DOHH2 (cell line): ENCODE measurements around the gene NUDT8.

Source experiments
- H3F3A ChIP-seq: fragments of 200-600 bp; sonication (generic), shearing (Covaris generic); 2 replicates; pipeline ENCODE4 v1.6.0; 2016; ENCODE audit warnings: antibody characterized with exemption, mild to moderate bottlenecking; ENCODE audit not compliant: control insufficient read depth, insufficient read depth
- H3K27ac ChIP-seq: fragments of 200-600 bp; sonication (generic); 2 replicates; pipeline ENCODE4 v1.5.1; 2014; ENCODE audit warnings: low read depth, mild to moderate bottlenecking, low read length, moderate library complexity
- H3K27me3 ChIP-seq: fragments of 200-600 bp; sonication (generic); 2 replicates; pipeline ENCODE4 v1.6.1; 2014; ENCODE audit warnings: mild to moderate bottlenecking, low read length, mixed read lengths; ENCODE audit not compliant: control insufficient read depth
- H3K36me3 ChIP-seq: fragments of 200-600 bp; sonication (generic); 2 replicates; pipeline ENCODE4 v1.6.1; 2014; ENCODE audit warnings: mild to moderate bottlenecking, low read length, moderate library complexity, mixed read lengths; ENCODE audit not compliant: control insufficient read depth
- H3K4me1 ChIP-seq: fragments of 200-600 bp; sonication (generic); 2 replicates; pipeline ENCODE4 v1.6.1; 2014; ENCODE audit warnings: mild to moderate bottlenecking, low read length, mixed read lengths; ENCODE audit not compliant: control insufficient read depth
- H3K4me2 ChIP-seq: fragments of 200-600 bp; sonication (generic); 2 replicates; pipeline ENCODE4 v1.6.0; 2014; ENCODE audit warnings: mild to moderate bottlenecking, low read length, moderate library complexity
- H3K4me3 ChIP-seq: fragments of 200-600 bp; sonication (generic); 2 replicates; pipeline ENCODE4 v1.5.1; 2014; ENCODE audit warnings: mild to moderate bottlenecking, low read length, mixed read lengths
- H3K79me2 ChIP-seq: fragments of 200-600 bp; sonication (generic); 2 replicates; pipeline ENCODE4 v1.6.1; 2014; ENCODE audit warnings: mild to moderate bottlenecking, low read length, mixed read lengths; ENCODE audit not compliant: control insufficient read depth
- H3K9me2 ChIP-seq: fragments of 200-600 bp; sonication (generic); replicated peaks from 2 replicates; pipeline ENCODE4 v1.6.1; 2014; ENCODE audit warnings: mild to moderate bottlenecking, low read length, mixed read lengths; ENCODE audit not compliant: control insufficient read depth
- H3K9me3 ChIP-seq: fragments of 200-600 bp; sonication (generic); 2 replicates; pipeline ENCODE4 v1.6.1; 2014; ENCODE audit warnings: antibody characterized with exemption, low read length, mixed read lengths; ENCODE audit not compliant: control insufficient read depth, insufficient read depth
- H4K20me1 ChIP-seq: fragments of 200-600 bp; sonication (generic); 2 replicates; pipeline ENCODE4 v1.6.0; 2014; ENCODE audit warnings: low read depth, mild to moderate bottlenecking, antibody characterized with exemption, low read length, moderate library complexity; ENCODE audit not compliant: control insufficient read depth, insufficient read depth
- CTCF ChIP-seq: fragments of 200-600 bp; sonication (generic); IDR thresholded peaks from one replicate; pipeline ENCODE4 v1.5.1; 2014; ENCODE audit warnings: antibody characterized with exemption, mild to moderate bottlenecking, low read depth, low read length; ENCODE audit not compliant: poor library complexity, severe bottlenecking
- EZH2phosphoT487 ChIP-seq: fragments of 200-600 bp; sonication (generic); IDR thresholded peaks from 2 replicates; pipeline ENCODE4 v1.6.1; 2017; ENCODE audit warnings: borderline replicate concordance, mild to moderate bottlenecking, antibody characterized with exemption, low read length, moderate library complexity, mixed read lengths

NUDT8 gene

DNA sequence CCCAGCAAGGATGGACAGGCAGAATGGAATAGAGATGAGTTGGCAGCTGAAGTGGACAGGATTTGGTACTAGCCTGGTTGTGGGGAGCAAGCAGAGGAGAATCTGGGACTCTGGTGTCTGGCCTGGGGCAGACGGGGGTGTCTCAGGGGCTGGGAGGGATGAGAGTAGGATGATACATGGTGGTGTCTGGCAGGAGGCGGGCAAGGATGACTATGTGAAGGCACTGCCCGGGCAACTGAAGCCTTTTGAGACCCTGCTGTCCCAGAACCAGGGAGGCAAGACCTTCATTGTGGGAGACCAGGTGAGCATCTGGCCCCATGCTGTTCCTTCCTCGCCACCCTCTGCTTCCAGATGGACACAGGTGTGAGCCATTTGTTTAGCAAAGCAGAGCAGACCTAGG is 43.8 kb downstream of the NUDT8 start:
- peak overlapping the region; percentile 80 for H3K4me3 ChIP-seq
- TF ChIP-seq EZH2phosphoT487 (no peak), CTCF (no peak)
- H3K4me2 ChIP-seq: peak overlapping the region; percentile 98
- peaks cover 57% of the 10 kb centered on the region for H3K36me3 ChIP-seq
- peaks cover 11% of the 10 kb centered on the region for H4K20me1 ChIP-seq
- peaks cover 67% of the 10 kb centered on the region for H3K4me1 ChIP-seq
- peaks cover 32% of the 10 kb centered on the region for H3K79me2 ChIP-seq
- H3K9me2 ChIP-seq: no peaks in the 10 kb centered on the region
- H3K27ac ChIP-seq: peak overlapping the region; percentile 90
- H3K9me3 ChIP-seq: no peaks in the 10 kb centered on the region
- H3K27me3 ChIP-seq: peaks cover 13% of the 10 kb centered on the region; the same call in 1 of the 2 replicates
- H3F3A ChIP-seq: peaks cover 50% of the 10 kb centered on the region

GRCh38 chr11:67584881-67585873 is 44.6 kb downstream of the NUDT8 start:
- peak overlapping the region; percentile 90 for H3K27ac ChIP-seq
- H3K9me2 ChIP-seq: no peaks in the 10 kb centered on the region
- peaks cover 11% of the 10 kb centered on the region for H4K20me1 ChIP-seq
- H3K79me2 ChIP-seq: peaks cover 32% of the 10 kb centered on the region
- H3K27me3 ChIP-seq: peaks cover 13% of the 10 kb centered on the region; the same call in 1 of the 2 replicates
- no peak for TF ChIP-seq EZH2phosphoT487
- TF ChIP-seq CTCF: no peak
- peaks cover 67% of the 10 kb centered on the region for H3K4me1 ChIP-seq
- H3K4me2 ChIP-seq: peak overlapping the region; percentile 98
- peaks cover 57% of the 10 kb centered on the region for H3K36me3 ChIP-seq
- H3K4me3 ChIP-seq: peak overlapping the region; percentile 80
- H3F3A ChIP-seq: peaks cover 50% of the 10 kb centered on the region
- no peaks in the 10 kb centered on the region for H3K9me3 ChIP-seq

DNA sequence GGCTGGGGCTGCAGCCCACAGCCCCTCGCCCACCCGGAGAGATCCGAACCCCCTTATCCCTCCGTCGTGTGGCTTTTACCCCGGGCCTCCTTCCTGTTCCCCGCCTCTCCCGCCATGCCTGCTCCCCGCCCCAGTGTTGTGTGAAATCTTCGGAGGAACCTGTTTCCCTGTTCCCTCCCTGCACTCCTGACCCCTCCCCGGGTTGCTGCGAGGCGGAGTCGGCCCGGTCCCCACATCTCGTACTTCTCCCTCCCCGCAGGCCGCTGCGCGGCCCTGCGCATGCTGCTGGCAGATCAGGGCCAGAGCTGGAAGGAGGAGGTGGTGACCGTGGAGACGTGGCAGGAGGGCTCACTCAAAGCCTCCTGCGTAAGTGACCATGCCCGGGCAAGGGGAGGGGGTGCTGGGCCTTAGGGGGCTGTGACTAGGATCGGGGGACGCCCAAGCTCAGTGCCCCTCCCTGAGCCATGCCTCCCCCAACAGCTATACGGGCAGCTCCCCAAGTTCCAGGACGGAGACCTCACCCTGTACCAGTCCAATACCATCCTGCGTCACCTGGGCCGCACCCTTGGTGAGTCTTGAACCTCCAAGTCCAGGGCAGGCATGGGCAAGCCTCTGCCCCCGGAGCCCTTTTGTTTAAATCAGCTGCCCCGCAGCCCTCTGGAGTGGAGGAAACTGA is 45.4 kb downstream of the NUDT8 start:
- H3K9me3 ChIP-seq: no peaks in the 10 kb centered on the region
- TF ChIP-seq EZH2phosphoT487 (no peak), CTCF (no peak)
- H3F3A ChIP-seq: peaks cover 44% of the 10 kb centered on the region
- H4K20me1 ChIP-seq: peaks cover 11% of the 10 kb centered on the region
- peaks cover 21% of the 10 kb centered on the region; the same call in 1 of the 2 replicates for H3K27me3 ChIP-seq
- H3K36me3 ChIP-seq: peaks cover 51% of the 10 kb centered on the region
- H3K4me2 ChIP-seq: peak overlapping the region; percentile 98
- peaks cover 64% of the 10 kb centered on the region for H3K4me1 ChIP-seq
- peak overlapping the region; percentile 90 for H3K27ac ChIP-seq
- peaks cover 32% of the 10 kb centered on the region for H3K79me2 ChIP-seq
- no peaks in the 10 kb centered on the region for H3K9me2 ChIP-seq
- peak overlapping the region; percentile 80 for H3K4me3 ChIP-seq
